ENCODE results near the gene SLC1A2.

Gene SLC1A2

DNA sequence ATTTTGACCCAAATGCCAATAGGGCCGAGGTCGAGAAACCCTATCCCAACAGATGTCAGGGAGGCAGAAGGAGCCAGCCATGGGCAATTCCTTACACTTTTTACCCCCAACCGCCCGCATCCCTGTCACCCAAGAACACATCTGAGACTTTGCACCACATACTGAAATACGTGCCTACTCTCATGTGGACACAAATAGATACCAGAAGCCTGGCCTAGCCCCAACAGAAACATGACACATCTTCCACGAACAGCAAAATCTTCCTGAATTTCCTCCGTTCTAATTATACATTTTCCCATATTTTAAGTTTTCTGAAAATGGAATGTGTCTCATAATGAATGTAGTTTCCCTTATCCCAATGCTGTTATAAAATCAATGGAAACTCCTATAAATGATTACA is 64.7 kb downstream of the SLC1A2 start:
- H3K27ac ChIP-seq: no peak overlapping the region
- TF ChIP-seq, protein P1, sequence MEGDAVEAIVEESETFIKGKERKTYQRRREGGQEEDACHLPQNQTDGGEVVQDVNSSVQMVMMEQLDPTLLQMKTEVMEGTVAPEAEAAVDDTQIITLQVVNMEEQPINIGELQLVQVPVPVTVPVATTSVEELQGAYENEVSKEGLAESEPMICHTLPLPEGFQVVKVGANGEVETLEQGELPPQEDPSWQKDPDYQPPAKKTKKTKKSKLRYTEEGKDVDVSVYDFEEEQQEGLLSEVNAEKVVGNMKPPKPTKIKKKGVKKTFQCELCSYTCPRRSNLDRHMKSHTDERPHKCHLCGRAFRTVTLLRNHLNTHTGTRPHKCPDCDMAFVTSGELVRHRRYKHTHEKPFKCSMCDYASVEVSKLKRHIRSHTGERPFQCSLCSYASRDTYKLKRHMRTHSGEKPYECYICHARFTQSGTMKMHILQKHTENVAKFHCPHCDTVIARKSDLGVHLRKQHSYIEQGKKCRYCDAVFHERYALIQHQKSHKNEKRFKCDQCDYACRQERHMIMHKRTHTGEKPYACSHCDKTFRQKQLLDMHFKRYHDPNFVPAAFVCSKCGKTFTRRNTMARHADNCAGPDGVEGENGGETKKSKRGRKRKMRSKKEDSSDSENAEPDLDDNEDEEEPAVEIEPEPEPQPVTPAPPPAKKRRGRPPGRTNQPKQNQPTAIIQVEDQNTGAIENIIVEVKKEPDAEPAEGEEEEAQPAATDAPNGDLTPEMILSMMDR (IDR thresholded peaks at IDR 0.05; ENCODE audit: low read depth, low read length, missing control alignments): no peak
- in situ Hi-C loops (cut with HindIII; ENCODE audit: low pct_ligation_motif_present, low sequenced_read_pairs): no loop called here
- no peaks in the 10 kb centered on the region for H3K27me3 ChIP-seq (replicated peaks)
- no peak overlapping the region for H3K4me3 ChIP-seq (ENCODE audit: low read depth, low read length)
- DNase-seq: peak; percentile 72
- no peaks in the 10 kb centered on the region for H3K36me3 ChIP-seq (replicated peaks)

DNA sequence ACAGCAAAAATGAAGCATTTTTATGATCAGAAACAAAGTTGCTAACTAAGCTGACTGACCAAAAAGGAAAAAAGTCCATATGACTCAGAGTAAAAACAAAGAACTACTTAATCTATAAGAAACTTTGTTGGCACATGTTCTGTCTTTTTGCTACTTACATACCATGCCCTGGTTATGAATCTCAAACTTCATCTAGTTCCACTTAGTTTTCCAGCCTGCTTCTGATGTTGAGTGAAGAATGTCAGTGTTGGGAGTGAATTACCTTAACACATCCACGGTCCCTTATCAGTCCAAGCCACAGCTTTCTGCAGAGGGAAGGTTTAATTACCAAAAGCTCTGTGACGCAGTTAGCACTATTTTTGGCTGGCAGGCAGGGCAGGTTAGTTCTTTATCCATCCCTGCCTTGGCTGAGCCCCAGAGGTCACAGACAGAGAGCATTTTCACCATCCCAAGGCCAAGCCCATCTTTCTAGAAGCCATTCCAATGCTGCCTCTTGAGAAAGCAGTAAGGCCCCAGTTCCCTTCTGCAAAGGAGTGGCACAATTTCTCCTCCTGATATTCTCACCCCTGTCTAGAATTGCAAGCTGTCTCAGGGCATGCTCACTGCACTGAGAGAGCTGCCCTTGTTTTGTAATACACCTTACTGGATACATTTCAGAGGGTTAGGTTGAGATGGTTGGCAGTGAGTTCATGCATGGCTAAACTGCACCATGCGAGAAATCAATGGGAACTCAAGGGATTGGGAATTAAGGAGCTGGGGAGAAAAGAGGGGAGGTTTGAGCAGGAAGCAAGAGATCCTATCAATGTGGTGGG is 67.1 kb downstream of the SLC1A2 start:
- no peak for DNase-seq
- no peaks in the 10 kb centered on the region for H3K36me3 ChIP-seq (replicated peaks)
- in situ Hi-C loops (cut with HindIII; ENCODE audit: low pct_ligation_motif_present, low sequenced_read_pairs): no loop called here
- TF ChIP-seq, protein P1 (IDR thresholded peaks at IDR 0.05; ENCODE audit: low read depth, low read length, missing control alignments): no peak
- H3K27ac ChIP-seq: peak overlapping the region; percentile 16
- no peak overlapping the region for H3K4me3 ChIP-seq (ENCODE audit: low read depth, low read length)
- H3K27me3 ChIP-seq (replicated peaks): no peaks in the 10 kb centered on the region

DNA sequence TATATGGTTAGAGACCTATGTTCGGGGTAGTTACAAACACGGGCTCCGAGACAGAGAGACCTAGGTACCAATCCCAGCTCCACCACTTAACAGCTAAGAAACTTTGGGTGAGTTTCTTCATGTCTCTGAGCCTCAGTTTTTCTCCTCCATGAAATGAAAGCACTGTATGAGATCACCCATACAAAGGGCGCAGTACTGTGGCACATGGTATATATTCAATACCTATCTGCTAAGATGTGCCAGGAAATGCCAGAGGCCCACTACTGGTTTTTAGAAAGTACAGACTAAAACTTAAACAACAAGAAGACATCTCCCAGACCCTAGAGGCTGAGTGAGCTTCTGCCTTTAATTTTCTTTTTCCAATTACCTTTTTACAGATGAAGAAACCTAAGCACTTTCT is 69.5 kb downstream of the SLC1A2 start:
- Histone ChIP-seq H3K36me3 (replicated peaks) (no peaks in the 10 kb centered on the region), H3K27ac (no peak overlapping the region), H3K4me3 (ENCODE audit: low read depth, low read length) (no peak overlapping the region), H3K27me3 (replicated peaks) (no peaks in the 10 kb centered on the region)
- DNase-seq: no peak
- TF ChIP-seq, protein P1 (IDR thresholded peaks at IDR 0.05; ENCODE audit: low read depth, low read length, missing control alignments): no peak
- in situ Hi-C loops (cut with HindIII; ENCODE audit: low pct_ligation_motif_present, low sequenced_read_pairs): no loop called here

DNA sequence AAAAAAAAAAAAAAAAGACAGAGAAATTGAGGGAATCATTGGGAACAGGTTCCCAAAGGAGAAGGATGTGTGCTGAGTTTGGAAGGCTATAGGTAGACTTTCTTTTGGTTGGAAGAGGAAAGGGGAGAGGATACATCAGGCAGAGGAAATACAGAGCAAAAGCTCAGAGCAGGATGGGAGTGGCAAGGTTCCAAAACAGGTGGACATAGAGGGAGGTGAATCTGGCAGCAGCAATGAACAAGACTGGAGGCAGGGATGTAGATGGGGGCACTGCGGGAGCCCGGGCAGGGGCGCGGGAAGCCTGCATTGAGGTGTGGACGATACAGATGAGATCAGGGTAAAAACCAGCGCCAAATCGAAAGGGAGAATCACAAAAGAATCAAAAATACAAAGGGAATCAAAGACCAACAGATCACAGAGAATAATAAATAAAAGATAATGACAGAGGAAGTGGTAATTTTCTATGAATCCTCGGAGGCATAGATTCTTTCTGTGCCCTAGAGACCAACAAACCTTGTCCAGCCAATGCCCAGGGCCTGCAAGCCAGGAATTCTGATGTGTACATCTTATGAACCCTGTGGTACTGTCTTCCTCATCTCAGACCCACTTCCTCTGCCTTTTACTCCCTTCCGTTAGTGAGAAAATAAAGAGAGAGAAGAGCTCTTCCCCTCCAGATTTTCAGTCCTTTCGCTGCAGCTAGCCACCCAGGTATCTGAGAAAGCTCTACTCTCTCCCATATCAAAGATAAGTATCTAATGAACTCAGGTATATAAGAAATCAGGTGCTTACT is 70.3 kb downstream of the SLC1A2 start:
- in situ Hi-C loops (cut with HindIII; ENCODE audit: low pct_ligation_motif_present, low sequenced_read_pairs): no loop called here
- Histone ChIP-seq H3K27me3 (replicated peaks) (no peaks in the 10 kb centered on the region), H3K4me3 (ENCODE audit: low read depth, low read length) (no peak overlapping the region), H3K36me3 (replicated peaks) (no peaks in the 10 kb centered on the region), H3K27ac (no peak overlapping the region)
- DNase-seq: no peak
- TF ChIP-seq, protein P1 (IDR thresholded peaks at IDR 0.05; ENCODE audit: low read depth, low read length, missing control alignments): no peak

DNA sequence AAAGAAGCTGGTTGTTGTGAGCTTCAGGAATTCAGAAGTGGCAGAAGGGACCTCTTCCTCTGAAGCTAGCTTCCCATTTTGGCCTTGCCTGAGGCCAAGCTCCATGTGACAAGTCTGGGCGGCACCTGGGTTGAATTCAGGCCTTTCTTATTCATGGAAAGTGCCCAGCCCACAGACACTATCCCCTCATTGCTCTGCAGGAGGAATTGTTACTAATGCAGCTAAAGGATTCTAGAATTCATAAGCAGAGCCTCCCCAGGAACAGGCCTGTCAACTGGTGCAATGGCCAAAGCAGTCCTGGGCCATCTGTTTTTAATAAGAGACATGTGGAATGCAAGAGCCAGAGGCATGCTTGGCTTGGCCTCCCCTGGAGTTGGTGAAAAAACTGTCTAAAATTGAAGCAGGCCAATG is 71.4 kb downstream of the SLC1A2 start:
- DNase-seq: no peak
- Histone ChIP-seq H3K27me3 (replicated peaks) (no peaks in the 10 kb centered on the region), H3K27ac (no peak overlapping the region), H3K36me3 (replicated peaks) (no peaks in the 10 kb centered on the region), H3K4me3 (ENCODE audit: low read depth, low read length) (no peak overlapping the region)
- in situ Hi-C loops (cut with HindIII; ENCODE audit: low pct_ligation_motif_present, low sequenced_read_pairs): no loop called here
- TF ChIP-seq, protein P1 (IDR thresholded peaks at IDR 0.05; ENCODE audit: low read depth, low read length, missing control alignments): no peak
